ENCODE results near the gene SASH3.

DNA sequence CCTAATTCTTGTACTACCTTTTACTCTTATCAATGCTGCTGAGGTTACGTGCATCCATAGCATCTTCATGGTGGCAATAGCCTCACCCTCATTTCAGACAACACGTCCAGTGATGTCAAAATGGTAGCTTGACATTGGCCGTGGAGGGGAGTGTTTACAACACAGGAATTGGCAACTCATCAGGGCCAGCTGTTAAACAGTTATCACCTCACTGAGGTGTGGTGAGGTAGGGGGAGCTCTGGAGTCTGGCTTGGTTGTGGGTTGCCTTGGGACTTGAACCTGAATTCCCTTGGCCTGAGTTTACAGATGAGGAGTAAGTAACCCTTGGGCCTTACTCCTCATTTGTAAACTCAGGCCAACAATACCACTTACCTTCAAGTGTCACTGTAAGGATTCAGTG is 10.4 kb downstream of the SASH3 start:
- TF ChIP-seq, protein P1, sequence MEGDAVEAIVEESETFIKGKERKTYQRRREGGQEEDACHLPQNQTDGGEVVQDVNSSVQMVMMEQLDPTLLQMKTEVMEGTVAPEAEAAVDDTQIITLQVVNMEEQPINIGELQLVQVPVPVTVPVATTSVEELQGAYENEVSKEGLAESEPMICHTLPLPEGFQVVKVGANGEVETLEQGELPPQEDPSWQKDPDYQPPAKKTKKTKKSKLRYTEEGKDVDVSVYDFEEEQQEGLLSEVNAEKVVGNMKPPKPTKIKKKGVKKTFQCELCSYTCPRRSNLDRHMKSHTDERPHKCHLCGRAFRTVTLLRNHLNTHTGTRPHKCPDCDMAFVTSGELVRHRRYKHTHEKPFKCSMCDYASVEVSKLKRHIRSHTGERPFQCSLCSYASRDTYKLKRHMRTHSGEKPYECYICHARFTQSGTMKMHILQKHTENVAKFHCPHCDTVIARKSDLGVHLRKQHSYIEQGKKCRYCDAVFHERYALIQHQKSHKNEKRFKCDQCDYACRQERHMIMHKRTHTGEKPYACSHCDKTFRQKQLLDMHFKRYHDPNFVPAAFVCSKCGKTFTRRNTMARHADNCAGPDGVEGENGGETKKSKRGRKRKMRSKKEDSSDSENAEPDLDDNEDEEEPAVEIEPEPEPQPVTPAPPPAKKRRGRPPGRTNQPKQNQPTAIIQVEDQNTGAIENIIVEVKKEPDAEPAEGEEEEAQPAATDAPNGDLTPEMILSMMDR (IDR thresholded peaks at IDR 0.05; ENCODE audit: low read depth, low read length) = no peak
- TF ChIP-seq POLR2A (IDR thresholded peaks at IDR 0.05; ENCODE audit: extremely low read depth, insufficient read length) = no peak
- TF ChIP-seq MYC (IDR thresholded peaks at IDR 0.05; ENCODE audit: low read depth, low read length) = no peak
- TF ChIP-seq, protein P2, sequence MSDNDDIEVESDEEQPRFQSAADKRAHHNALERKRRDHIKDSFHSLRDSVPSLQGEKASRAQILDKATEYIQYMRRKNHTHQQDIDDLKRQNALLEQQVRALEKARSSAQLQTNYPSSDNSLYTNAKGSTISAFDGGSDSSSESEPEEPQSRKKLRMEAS (IDR thresholded peaks at IDR 0.05; ENCODE audit: low read depth, low read length) = no peak
